ENCODE measurements around the gene TLE5. TPM values are rescaled to one million over a fixed set of nuclear protein-coding genes. Genes with fewer than 3 reads are reported as not detected.
"Not testable (repeated sequence)": the region's sequence is repeated elsewhere in the genome, so short reads cannot be mapped to it uniquely, and the experiment has no call there.

Gene TLE5
- polyA plus RNA-seq, 4 donors, result 425 to 627 (median 469) TPM

DNA sequence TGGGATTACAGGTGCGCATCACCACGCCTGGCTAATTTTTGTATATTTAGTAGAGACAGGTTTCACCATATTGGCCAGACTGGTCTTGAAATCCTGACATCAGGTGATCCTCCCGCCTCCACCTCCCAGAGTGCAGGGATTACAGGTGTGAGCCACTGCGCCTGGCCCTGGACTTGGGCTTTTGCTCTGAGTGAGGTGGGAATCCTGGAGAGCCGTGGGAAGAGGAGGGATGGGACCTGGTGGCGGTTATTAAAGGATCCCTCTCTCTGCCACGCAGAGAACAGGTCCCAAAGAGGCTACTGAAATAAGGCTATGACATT lies 1.7 kb upstream of the TLE5 start:
- DNase-seq (ENCODE audit: low read depth in 4 of 4, low spot score in 3 of 4), result no peak

DNA sequence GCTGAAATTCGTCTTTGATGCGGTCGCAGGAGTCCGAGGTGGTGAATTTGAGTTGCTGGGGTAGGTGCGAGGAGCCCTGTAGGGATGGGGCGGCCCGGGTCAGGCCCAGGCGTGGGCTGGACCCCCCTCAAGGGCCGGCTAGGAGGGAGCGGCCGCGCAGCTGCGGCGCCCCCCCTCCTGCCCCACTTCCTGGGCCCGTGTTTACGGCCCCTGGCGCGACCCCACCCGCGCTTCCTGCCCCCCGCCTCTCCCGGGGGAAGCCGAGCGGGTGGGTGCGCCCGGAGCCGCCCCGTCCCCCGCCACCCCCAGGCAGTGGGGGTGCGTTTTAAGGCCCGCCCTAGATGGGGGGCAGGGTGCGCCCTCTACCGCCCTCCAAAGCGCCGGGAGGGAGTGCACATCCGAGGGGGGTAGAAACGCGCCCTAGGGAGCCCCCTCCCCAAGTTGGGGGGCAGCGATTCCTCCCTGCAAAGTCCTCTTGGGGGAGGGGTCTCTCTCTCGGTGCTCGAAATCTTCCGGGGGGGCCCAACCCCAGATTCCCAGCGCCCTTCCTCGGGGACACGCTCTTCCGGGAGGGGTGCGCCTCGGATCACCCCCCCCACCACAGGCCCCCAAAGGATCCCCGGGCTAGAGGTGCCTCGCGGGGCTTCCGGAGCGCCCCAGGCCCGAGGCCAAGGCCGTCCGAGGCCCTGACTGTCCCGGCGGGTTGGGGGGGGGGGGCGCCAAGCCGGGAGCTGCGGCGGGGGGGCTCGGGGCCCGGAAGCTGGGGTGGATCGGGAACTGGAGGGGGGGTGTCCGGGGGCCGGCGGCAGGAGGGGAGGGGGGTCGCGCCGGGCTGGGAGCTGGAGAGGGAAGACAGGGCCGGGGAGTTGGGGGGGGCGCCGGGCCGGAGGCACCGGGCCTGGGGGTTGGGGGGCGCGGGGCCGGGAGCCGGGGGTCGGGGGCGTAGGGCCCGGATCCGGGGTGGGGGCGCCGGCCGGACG lies 823 bp downstream of the TLE5 start:
- no peak for DNase-seq (ENCODE audit: low read depth in 4 of 4, low spot score in 3 of 4)

DNA sequence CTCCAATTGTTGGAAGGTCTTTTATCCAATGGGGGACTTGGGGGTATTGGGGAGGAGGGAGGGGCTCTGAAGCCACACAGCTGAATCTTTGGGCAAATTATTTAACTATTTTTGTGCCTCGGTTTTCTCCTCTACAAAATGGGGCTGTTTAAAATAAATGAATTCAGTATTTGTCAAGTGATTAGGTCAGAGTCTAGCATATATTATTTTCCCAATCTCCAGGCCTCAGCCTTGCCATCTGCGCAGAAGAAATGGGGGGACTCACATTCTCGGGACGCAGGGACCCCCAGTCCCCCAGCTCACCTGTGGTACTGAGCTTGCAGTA lies 1.5 kb downstream of the TLE5 start:
- no peak for DNase-seq (ENCODE audit: low read depth in 4 of 4, low spot score in 3 of 4)

DNA sequence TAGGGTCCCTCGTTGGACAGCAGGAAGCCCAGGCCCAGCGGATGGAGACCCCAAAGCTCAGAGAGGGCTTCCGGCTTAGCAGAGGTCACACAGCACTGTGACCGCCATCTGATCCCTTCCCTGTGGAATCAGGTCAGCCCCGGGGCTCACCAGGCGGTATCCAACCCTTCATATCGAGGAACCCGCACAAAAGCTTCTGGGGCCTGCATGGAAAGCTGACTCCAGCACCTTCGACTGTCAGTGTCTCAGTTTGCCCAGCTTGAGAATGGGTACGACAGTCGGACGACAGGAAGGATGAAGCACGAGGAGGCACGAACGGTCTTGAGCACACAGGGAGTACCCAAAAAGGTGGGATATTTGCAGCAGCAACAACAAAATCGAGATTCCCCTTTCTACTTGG lies 2.6 kb downstream of the TLE5 start:
- DNase-seq (ENCODE audit: low read depth in 4 of 4, low spot score in 3 of 4), result no peak

DNA sequence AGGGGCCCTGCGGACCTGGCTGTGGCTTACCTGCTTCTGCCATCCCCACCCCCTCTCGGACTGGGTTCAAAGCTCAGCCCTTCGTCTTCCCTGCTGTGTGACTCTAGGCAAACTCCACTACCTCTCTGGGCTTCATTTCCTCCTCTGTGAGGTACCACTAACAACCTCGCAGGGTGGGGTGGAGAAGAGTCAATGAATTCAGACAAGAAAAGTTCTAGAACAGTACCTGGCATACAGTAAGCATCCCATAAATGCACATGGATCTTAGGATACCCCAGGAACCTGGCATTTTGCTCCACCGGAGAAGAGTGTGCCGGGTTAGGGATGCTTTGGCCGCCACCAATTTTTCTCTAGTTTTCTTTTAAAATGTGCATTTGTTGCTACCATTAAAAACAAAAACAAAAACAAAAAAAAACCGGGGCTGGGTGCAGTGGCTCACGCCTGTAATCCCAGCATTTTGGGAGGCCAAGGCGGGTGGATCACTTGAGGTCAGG lies 3.4 kb downstream of the TLE5 start:
- DNase-seq (ENCODE audit: low read depth in 4 of 4, low spot score in 3 of 4), result no peak

DNA sequence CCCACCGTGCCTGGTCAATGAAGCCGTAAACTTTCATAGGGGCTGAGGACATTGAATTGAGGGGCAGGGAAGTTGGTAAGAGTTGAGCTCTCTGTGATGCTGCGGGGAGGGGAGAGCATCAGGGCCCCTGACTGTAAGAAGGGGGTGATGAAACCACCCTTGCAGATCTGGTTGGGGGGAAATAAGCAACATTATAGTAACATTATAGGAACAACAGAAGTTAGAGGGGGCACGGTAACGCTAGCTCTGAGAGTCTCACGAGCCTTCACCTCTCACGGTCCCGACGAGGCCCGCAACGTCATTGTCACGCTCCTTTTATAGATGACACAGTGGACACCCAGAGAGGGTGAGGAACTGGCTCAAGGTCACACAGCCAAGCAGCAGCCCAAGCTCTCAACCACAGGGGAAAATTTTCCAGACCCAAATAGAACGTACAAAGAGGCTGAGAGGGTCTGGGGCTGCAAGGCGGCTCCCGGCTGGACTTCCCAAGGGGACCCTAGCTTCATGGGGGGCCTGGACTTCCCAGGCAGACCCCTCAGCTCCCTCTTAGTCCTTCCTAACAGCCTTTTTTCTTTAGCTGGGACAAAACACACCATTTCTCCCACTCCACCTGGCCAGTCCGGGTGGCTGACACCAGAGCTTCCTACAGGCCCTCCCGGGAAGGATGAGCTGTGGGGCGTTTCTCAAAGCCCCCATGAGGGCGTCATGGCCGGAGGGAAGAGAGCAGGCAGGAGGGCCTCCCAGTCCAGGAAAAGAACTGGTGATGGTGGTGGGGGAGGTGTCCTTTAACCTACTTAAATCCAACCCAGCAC lies 4.1 kb downstream of the TLE5 start:
- no peak for DNase-seq (ENCODE audit: low read depth in 4 of 4, low spot score in 3 of 4)

DNA sequence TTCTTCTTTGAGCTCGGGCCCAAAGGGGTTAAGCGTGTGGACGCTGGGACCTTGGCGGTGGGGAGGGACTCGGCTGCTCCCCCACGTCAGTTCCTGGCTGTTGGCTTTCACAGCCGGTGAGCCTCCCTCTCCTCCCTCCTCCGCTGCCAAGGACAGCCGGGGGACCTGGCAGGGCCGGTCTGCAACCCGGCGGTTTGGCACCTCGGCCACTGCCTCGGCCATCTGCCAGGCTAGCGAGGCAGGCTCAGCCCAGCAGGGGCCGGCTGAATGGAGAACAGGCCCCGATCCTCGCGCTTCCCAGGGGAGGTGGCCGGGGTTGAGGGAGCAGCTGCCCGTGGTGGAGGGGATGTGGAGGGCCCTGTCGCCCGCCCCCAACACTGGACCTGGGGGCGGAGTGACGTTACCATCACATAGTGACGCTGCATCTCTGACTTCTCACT lies 5.0 kb downstream of the TLE5 start:
- DNase-seq (ENCODE audit: low read depth in 4 of 4, low spot score in 3 of 4), result no peak

DNA sequence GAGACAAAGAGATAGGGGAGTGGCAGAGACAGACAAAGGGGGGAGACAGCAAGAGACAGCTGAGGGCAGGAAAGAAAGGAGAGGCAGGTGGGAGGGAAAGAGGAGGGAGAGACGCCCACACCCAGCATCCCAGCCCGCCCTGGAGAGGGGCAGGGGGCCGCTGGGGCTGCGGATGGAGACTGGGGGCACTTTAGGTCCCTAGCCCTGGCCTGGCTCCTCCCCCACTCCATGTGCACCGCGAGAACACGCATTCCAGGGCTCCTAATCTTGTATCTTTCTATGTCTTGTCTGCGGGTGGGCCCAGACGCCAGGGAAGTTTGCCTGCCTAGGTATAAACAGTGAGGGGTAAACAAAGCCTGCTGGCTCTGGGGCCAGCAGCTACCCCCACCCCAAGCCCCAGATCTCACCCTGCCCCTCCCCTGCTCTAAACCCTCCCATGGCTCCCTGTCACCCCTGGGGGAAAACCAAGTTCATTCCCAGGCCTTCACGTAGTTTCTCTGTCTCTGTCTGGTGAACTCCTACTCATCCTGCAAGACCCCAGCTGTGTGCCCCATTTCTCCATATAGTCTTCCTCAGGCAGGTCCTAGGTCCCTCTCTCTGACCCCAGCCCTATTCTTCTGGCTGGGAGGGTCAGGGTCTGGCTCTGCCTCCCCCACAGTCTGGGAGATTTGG lies 5.7 kb downstream of the TLE5 start:
- no peak for DNase-seq (ENCODE audit: low read depth in 4 of 4, low spot score in 3 of 4)

DNA sequence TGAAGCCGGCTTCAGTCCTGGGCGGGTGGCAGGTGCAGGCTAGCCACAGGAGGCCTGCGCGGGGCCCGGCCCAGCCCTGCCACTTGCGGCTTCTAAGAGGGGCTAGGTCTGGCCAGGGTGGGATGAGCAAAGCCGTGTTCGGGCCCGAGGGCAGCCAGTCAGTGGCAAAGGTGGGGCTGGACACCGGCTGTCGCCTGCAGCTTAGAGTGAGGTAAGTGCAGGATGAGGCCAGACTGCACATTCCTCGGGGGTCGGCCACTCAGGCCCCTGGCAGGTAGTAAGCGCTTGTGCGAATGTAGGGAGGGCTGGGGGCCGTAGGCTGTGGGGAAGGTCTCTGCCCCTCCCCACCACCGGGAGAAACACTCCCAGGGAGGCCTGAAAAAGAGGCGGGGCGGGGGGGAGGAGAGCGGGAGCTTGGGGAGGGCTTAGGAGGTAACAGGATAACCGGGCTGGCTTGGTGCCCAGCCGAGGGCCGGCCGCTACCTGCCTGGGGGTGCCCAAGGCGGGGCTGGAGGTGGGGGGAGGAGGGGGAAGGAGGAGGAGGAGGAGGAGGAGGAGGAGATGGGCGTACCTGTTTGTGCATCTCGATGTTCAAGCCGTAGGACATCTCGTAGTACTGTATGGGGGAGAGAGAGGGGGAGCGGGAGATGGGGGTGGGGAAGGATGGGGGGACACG lies 6.4 kb downstream of the TLE5 start:
- no peak for DNase-seq (ENCODE audit: low read depth in 4 of 4, low spot score in 3 of 4)

DNA sequence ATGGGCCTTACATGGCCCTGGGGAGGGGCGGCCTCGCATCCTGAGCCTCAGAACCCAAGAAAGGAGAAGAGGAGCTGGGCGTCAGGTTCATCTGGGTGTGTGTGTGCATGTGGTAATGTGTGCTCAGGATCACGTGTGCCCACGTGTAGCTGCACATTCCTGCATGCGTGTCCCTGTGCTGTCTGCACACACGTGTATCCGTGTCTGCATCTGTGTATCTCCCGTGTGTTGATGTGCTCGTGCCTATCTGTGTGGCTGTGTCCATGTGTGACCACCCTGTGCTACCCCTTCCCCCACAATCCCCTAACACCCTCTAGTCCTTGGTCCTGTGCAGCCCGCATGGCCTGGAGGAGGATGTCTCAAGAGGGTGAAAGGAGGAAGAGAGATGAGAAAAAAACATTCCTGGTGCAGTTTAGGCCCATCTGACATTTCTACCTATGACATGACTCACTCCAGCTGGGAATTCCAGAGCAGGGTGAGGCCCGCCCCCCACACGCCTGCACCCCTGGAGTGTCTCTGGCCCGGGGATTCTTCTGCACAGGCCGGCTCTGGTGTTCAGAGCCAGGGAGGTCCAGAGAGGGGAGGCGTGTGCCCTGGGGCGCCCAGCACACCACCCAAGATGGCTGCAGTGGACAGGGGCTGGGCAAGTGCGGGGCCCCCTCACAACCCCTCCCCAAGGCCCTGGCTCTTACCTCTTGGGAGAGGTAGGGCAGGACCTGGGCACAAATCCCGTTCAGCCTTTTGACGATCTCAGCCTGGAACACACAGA lies 7.1 kb downstream of the TLE5 start:
- DNase-seq (ENCODE audit: low read depth in 4 of 4, low spot score in 3 of 4), result no peak

DNA sequence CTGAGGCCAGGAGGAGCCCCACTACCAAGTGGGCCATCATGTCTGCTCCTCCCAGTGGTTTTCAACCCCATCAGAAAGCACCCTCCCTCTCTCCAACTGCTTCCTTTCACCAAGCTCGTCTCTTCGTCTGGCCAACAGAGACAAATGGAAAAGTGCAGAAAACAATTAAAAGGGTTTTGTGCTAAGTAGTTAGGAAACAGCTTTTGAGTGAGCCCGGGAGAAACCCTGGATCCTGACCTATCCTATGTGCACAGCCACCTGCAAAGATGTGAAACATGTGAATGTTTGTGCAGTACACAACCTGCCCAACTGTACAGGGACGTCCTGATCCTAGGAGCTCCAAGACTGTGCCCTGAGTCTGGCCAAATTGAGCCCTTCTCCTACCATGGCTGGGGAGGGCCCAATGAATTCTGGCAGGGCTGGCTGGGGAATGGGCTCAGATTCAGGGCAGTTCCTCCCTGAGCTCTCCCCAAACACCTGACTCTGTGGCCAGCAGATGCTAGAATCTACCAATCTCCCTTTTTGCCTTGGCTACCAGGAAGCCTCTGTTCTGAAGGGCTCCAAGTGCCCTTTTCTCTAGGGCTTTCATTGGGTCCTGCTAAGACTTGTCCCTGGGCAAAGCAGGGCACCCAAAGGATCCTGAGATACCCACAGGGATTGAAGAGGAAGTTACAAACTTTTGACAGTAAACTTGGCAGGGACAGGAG lies 7.9 kb downstream of the TLE5 start:
- DNase-seq (ENCODE audit: low read depth in 4 of 4, low spot score in 3 of 4), result no peak

DNA sequence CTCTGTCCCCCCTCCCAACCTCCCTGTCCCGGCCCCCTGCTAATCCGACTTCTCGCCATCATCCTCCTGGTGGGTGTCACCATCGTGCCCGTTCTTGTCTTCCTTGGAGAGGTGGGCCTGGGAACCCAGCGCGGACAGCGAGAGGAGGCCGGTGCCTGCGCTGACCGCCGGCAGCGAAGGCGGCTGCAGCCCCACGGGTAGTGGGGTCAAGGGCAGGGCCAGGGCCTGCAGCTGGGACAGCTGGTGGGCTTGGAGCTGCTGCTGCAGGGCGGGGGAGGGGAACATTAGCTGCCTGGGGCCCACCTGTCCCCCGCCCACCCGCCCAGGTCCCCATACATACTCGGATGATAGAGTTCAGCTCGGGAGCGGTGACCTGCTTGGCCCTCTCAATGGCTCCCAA lies 8.5 kb downstream of the TLE5 start:
- DNase-seq (ENCODE audit: low read depth in 4 of 4, low spot score in 3 of 4), result no peak

DNA sequence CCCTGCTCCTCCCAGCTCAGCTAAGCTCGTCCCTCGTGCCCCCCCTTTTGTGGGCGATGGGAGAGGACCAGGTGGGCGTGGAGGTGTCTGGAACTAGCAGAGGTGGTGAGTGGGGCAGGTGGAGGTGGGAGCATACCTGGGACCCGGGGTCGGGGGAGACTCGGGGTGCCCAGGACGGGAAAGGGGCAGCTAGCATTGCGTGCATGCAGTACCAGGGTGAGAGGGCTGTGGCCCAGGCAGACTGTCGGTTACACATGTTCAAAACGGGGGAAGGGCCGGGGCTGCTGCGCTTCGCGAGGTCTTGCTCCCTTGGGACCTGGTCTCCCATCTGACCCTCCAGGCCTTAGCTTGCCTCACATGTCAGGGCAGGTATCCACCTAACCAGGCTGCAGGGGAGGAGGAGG lies 9.1 kb downstream of the TLE5 start:
- DNase-seq (ENCODE audit: low read depth in 4 of 4, low spot score in 3 of 4), result no peak

DNA sequence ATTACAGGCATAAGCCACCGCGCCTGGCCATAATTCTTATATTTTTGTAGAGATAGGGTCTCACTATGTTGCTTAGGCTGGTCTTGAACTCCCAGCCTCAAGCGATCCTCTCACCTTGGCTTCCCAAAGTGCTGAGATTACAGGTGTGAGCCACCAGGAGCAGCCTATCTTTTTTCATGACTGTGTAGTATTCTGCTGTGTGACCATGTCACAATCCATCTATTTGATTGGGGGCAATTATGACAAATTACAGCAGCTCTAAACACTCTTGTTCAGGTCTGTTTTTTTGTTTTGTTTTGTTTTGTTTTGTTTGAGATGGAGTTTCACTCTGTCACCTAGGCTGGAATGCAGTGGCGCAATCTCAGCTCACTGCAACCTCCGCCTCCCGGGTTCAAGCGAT lies 12.3 kb downstream of the TLE5 start:
- DNase-seq (ENCODE audit: low read depth in 4 of 4, low spot score in 3 of 4), result not testable (repeated sequence)

DNA sequence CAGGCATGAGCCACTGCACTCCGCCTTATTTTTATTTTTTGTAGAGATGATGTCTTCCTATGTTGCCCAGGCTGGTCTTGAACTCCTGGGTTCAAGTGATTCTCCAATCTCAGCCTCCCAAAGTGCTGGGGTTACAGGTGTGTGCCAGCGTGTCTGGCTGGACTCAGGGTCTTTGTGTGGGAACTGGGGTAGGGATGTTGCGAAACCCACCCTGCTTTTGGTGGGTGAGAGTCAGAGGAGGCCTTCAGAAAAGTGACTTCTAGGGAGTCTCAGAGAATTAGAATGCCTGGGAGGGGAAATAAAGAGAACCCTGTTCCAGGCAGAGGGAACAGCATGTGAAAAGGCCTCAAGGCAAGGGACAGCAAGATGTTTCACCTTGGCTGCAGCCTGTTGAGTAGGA lies 13.2 kb downstream of the TLE5 start:
- DNase-seq (ENCODE audit: low read depth in 4 of 4, low spot score in 3 of 4), result no peak

DNA sequence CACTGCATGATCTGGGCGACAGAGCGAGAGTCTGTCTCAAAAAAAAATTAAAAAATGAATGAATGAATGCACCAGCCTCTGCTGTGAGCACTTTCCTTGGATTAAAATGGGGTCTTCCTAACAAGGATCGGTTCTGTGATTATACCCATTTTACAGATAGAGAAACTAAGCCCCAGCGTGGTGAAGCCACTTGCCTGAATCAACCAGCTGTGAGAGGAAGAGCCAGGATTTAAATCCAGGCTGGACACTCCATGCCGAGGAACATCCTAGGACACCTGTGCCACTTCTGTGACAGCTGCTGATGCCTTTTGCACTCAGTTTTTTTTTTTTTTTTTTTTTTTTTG lies 14.1 kb downstream of the TLE5 start:
- DNase-seq (ENCODE audit: low read depth in 4 of 4, low spot score in 3 of 4), result no peak

DNA sequence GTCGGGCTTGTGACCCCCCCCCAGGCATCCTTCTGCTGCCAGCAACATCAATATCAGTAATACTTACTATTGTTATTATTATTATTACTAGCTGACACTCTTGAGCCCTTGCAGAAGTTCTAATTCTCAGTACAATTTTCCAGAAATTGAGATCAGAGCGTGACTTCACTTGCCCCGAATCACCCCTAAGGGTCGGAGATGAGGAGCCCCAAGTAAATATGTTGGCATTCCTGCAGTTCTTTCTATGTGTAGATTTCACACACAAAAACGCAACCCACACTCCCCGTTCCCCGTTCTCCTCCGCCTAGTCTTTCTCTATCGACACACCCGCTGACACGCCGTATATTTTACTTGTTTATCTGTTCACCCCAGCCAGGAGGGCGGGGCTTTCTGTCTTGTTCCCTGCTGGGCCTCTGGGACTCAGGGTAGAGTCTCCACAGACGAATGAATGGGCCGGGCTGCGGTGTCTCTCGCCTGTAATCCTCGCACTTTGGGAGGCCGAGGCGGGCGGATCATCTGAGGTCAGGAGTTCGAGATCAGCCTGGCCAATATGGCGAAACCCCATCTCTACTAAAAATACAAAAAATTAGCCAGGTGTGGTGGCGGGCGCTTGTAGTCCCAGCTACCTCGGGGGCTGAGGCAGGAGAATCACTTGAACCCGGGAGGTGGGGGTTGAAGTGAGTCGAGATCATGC lies 14.7 kb downstream of the TLE5 start:
- no peak for DNase-seq (ENCODE audit: low read depth in 4 of 4, low spot score in 3 of 4)

DNA sequence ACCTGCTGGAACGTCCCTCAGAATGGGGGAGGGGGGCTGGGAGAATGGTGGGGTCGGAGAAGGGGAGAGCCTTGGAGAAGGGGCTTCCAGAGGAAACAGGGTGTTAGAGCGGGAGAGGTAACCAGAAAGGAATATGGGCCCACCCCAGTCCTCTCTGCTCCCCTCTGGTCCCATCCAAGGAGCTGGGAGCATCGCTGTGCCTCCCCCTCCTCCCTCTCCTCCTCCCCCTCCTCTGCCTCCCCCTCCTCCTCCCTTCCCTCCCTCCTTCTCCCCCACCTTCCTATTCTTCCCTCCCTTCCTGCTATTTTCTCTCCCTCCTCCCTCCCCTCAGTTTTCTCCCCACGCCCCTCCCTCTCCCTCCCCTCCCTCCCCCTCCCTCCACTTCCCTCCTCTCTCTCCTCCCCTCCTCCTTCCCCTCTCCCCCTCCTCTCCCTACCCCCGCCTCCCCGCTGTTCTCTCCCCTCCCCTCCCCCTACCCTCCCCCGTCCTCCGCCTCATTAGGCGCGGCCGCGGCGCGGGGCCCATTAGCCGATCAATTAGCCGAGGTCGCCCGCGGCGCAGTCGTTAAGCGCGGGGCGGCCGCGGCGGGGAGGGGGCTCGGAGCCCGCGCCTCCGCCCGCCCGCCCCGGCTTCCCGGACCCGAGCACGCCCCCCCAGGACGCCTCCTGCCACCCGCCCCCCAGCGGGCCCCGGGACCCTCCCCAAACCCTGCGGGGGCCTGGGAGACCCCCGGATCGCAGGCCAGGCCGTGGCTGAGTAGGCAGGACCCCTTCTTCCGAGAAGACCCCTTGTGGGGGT lies 15.4 kb downstream of the TLE5 start:
- DNase-seq (ENCODE audit: low read depth in 4 of 4, low spot score in 3 of 4), result no peak

All from left renal pelvis (tissue), 4 donors.